ENCODE measurements around the gene CACNA2D3. TPM values are rescaled to one million over a fixed set of nuclear protein-coding genes. Genes with fewer than 3 reads are reported as not detected.

The CACNA2D3 gene
- total RNA-seq, 4 donors from 2014 or later = 0.83 to 5.0 (median 2.5) TPM

GRCh38 chr3:54888162-54888561 is 765.8 kb downstream of the CACNA2D3 start:
- no peaks in the 10 kb centered on the region for H3K27me3 ChIP-seq
- intact Hi-C loops (cut with DNase I; ENCODE audit: low total_unique reads) = no loop called here
- no peaks in the 10 kb centered on the region for H3K36me3 ChIP-seq
- TF ChIP-seq CTCF (IDR thresholded peaks at IDR 0.05) = no peak
- no peak for TF ChIP-seq POLR2A (IDR thresholded peaks at IDR 0.05)
- no peaks in the 10 kb centered on the region for H3K9me3 ChIP-seq
- H3K4me1 ChIP-seq = no peaks in the 10 kb centered on the region
- no peak overlapping the region for H3K27ac ChIP-seq
- DNase-seq = no peak
- no peak overlapping the region for H3K4me3 ChIP-seq

GRCh38 chr3:54888873-54889272 is 766.5 kb downstream of the CACNA2D3 start:
- Histone ChIP-seq H3K9me3 (no peaks in the 10 kb centered on the region), H3K4me3 (no peak overlapping the region), H3K36me3 (no peaks in the 10 kb centered on the region), H3K27ac (peak overlapping the region in 1 of 2 donors; percentile 80), H3K27me3 (no peaks in the 10 kb centered on the region), H3K4me1 (no peaks in the 10 kb centered on the region)
- TF ChIP-seq CTCF (IDR thresholded peaks at IDR 0.05) (no peak), POLR2A (IDR thresholded peaks at IDR 0.05) (no peak)
- intact Hi-C loops (cut with DNase I; ENCODE audit: low total_unique reads) = no loop called here
- DNase-seq = no peak

GRCh38 chr3:54889731-54890130 is 767.4 kb downstream of the CACNA2D3 start:
- TF ChIP-seq POLR2A (IDR thresholded peaks at IDR 0.05) (no peak), CTCF (IDR thresholded peaks at IDR 0.05) (no peak)
- Histone ChIP-seq H3K27me3 (no peaks in the 10 kb centered on the region), H3K9me3 (no peaks in the 10 kb centered on the region), H3K4me3 (no peak overlapping the region), H3K36me3 (no peaks in the 10 kb centered on the region), H3K4me1 (no peaks in the 10 kb centered on the region), H3K27ac (peak overlapping the region in 1 of 2 donors; percentile 80)
- DNase-seq = no peak
- intact Hi-C loops (cut with DNase I; ENCODE audit: low total_unique reads) = no loop called here

- H3K36me3 ChIP-seq = no peaks in the 10 kb centered on the region
- intact Hi-C loops (cut with DNase I; ENCODE audit: low total_unique reads) = no loop called here
- H3K27ac ChIP-seq = peak overlapping the region; percentile 80
- peak; percentile 82 to 90 for DNase-seq
- H3K4me3 ChIP-seq = no peak overlapping the region
- no peaks in the 10 kb centered on the region for H3K9me3 ChIP-seq
- H3K27me3 ChIP-seq = no peaks in the 10 kb centered on the region
- no peaks in the 10 kb centered on the region for H3K4me1 ChIP-seq
- TF ChIP-seq CTCF (IDR thresholded peaks at IDR 0.05) (peak; percentile 24 to 65 (median 40)), POLR2A (IDR thresholded peaks at IDR 0.05) (no peak)
Observed at GRCh38 chr3:54891540-54891897, 769.2 kb downstream of the CACNA2D3 start.

GRCh38 chr3:54892168-54892567 is 769.8 kb downstream of the CACNA2D3 start:
- no peaks in the 10 kb centered on the region for H3K27me3 ChIP-seq
- no peaks in the 10 kb centered on the region for H3K36me3 ChIP-seq
- no peak for DNase-seq
- no peak overlapping the region for H3K4me3 ChIP-seq
- TF ChIP-seq CTCF (IDR thresholded peaks at IDR 0.05) (no peak), POLR2A (IDR thresholded peaks at IDR 0.05) (no peak)
- peak overlapping the region; percentile 80 for H3K27ac ChIP-seq
- no peaks in the 10 kb centered on the region for H3K4me1 ChIP-seq
- H3K9me3 ChIP-seq = no peaks in the 10 kb centered on the region
- intact Hi-C loops (cut with DNase I; ENCODE audit: low total_unique reads) = no loop called here

Measured in uterus (tissue), 4 donors.